GM19468 (cell line): ENCODE measurements around the gene SVIL.
"Not testable (repeated sequence)": the region's sequence is repeated elsewhere in the genome, so short reads cannot be mapped to it uniquely, and the experiment has no call there.

ENCODE experiments used
- ATAC-seq: cut with Tn5 transposase; IDR thresholded peaks from one replicate; pipeline ENCODE4 v1.9.1; 2021; ENCODE audit warnings: mild to moderate bottlenecking, moderate library complexity, moderate number of reproducible peaks; ENCODE audit not compliant: unreplicated experiment; ENCODE audit errors: extremely low read depth

SVIL gene

DNA sequence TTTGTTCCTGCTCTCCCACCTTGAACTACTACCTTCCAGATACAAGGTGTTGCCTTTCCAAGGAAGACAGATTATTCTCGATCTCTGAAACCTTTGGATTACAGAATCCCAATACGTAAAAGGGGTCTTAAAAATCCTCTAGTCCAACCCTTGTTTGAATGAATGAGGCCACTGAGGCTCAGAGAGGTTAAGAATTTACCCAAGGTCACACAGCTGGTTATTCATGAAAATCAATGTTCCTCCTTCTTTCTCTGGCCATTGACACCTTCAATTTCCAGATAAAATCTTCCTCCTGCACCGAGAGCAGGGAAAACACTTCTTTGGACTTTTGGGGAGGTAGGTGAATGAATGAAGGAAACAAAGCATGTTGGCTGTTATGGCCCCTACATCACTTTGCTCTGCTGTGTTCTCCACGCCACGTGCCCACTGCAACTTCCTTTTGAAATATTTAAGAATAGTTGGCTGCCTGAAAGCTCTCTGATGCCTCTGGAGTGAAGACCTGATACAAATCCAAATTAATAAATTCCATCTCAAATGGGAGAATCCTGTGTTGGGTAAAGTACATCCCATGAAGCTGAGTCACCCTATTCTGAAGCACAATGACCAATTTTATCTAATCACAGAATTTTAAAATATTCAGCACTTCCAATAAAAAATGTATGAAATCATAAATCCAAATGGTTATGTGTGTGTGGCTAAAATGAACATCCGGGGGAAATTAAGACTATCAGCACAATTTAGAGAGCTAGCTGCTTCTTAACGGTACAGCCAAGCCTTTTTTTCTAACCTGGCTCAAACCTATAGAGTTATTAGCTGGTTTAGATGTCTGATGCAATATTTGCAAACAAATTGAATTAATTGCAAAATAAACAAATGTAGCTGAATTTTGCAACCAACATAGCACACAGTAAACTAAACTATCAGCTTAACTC lies 7.3 kb downstream of the SVIL start:
- ATAC-seq = no peak

DNA sequence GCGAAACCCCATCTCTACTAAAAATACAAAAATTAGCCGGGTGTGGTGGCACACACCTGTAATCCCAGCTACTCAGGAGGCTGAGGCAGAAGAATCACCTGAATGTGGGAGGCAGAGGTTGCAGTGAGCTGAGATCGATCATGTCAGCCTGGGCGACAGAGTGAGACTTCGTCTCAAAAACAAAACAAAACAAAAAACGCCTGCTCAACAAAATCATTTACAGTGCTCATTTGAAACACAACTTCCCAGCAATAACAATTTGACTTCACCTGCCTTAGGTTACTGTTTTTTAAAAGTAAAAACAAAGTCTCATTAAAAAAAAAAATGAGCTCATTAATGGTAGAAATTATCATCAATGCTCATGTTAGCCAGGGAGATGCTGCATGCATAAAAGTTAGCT lies 10.4 kb downstream of the SVIL start:
- not testable (repeated sequence) for ATAC-seq

DNA sequence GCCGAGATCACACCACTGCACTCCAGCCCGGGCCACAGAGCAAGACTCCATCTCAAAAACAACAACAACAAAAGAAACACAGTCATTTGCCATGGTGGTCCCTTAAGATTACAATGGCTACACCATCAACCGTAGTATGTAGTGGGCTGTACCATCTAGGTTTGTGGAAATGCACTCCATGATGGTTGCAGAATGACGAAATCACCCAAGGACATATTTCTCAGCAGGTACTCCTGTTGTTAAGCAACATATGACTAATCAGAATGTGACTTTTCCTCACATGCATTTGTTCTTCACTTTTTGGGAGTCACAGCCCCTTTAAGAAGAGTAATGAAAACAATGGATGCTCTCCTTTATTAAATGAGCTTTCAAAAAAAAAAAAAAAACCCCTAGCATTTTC lies 11.0 kb downstream of the SVIL start:
- no peak for ATAC-seq

DNA sequence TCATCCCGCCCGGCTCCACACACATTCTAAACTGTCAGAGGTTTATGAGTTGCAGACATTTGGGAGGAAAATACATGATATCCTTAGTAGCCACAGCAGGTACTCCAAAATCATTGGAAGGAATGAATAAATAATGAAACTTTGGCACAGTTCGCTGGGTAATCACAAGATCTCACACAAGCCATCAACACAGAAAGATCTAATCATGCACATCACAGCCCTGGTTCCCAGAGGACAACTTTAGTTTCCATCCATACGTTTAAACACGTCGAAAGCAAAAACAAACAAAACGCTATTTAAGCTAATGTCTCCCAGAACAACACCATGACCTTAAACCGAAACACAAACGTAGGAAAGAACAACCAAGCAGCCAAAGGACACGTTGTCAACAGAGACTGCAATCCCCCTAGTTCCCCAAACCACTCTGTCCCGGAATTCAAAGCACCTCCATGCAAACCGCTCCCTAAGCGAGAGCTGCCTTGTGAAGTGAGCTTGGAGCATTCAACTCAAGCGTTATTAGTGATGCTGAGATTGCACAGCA lies 12.3 kb downstream of the SVIL start:
- ATAC-seq = no peak

DNA sequence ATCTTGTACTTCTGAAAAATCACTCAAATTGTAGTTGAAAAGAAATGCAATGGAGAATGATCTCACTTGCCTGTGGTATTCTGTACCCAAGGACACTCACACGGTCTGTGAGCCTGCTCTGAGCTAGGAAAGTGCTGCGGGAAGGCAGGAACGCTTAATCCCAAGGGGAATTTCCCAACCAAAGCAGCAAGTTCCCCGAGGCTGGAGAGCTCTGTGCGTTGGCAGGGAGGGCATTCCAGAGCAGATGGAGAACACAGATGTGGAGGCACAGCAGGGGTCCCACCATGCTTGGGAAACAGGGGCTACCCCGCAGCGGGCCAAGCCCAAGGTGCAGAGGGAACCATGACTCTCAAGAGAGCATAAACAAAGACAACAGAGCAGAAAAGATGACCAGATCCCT lies 13.6 kb downstream of the SVIL start:
- ATAC-seq = no peak

DNA sequence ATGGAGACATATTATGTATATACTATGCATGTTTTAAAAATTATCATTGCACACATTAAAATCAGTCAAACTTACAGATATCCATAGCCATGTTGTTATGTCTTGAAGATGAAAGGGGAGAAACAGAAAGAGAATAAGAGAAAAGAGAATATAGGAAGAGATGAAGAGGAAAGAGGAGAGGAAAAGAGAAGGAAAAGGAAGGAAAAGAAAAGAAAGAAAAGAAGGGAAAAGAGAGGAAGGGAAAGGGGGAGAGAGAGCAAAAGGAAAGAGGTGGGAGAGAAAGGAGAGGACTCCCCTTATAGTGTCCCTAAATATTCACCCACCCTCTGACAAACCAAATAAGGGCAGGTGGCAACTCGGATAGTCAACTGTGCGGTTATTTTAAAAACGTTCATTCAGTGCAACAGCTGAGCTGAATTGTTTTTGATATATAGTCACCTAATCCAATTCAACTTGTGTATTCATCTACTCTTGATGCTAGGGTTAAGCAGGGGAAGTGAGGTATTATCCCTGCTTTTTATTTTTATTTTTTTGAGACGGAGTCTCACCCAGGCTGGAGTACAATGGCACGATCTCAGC lies 14.6 kb downstream of the SVIL start:
- no peak for ATAC-seq

DNA sequence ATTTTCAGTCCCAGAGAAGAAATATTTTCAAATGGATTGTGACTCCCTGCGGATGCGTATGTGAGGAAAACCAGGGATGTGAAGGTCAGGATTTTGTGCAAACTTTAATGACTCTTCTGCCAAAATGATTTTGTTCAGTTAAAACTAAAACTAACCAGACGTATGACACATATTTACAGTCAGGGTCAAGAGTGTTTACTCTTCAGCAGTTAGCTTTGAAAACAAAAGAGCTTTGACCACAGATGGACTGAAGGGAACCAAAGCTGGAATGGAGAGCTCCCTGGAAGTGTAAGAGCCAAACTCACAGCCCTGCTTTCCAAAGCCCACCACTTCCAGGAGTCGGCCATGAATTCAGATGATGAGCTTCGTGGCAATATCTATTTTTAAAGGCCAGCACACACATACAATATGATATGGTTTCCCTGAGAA lies 15.5 kb downstream of the SVIL start:
- ATAC-seq = no peak

DNA sequence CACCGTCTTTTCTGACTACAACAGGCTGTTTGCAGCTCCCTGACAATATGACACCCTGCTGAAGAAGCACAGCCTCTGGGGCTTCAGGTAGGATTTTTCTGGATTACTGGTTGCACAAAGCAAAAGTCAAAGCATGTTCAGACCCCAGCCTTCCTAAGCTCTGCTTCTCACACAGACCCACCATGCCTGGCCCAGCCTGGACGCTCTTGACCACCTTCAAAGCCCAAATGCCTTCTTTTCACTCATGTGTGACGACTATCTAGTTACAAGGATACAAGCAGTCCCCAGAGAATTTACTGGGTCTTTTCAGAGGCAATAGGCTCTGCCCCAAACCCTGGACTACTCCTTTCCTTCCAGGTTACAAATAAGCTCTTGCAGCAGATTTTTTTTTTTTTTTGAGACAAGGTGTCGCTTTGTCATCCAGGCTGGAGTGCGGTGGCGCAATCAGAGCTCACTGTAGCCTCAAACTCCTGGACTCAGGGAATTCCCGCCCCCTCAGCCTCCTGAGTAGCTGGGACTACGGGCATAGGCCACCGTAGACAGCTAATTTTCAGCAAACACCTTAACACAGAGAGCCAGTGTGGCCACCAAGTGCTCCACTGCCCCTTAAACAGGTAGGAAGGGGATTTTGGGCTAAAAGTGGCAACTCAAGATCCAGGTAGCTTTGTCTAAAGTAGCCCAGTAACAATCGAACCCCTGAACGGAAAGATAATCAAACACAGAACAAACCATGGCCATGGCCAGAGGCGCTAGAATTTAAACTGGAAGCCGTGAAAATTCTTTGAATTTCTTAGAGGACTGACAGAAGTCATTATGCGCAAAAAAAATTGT lies 16.2 kb downstream of the SVIL start:
- no peak for ATAC-seq

DNA sequence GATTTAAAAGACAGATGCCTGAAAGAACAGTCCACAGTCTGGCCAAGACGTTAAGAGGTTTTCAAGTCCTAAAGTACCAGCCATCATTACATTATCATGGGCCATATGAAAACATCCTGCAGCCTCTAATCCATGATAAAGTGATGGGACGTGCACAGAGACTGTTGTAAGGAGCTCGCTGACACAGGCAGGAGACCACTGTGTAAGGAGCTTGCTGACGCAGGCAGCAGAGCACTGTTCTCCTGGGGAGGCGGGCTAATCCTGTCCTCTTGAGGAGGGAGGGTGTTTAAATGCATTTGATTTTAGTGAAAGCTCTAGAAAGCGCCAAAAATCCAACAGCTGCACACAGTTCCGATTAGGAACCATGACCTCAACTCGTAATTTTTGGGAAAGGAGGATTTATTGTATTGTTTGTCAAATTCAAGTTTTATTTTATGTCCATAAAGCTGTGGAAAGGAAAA lies 16.9 kb downstream of the SVIL start:
- no peak for ATAC-seq

DNA sequence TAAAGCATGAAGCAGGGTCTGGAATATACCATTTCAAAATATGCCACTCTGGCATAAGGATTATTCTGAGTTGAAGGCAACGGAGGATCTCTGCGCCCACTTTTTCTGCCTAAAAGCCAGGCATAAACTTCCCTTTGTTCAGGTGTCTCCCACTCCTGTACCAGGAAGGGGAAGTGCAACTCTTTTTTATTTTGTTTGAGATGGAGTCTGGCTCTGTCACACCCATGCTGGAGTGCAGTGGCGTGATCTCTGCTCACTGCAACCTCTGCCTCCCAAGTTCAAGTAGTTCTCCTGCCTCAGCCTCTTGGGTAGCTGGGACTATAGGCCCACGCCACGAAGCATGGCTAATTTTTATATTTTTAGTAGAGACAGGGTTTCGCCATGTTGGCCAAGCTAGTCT lies 18.2 kb downstream of the SVIL start:
- ATAC-seq = no peak

DNA sequence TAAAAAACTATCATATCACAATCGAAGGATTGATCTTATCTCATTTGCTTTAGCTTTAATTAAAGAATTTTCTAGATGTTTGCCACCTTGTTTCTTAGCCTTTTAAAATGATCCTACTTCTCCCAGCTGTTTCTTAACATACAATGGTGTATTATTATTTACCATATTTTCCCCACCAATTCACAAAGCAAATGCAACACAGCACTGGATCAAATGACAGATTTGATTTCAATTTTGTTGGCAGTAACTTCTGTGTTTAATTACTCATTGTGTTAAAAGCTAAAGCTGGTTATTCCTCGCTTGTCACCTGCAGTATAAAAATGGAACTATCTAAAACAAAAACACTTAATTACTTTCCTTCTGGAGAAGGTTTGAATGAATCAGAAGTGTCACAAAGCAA lies 19.6 kb downstream of the SVIL start:
- ATAC-seq = no peak

DNA sequence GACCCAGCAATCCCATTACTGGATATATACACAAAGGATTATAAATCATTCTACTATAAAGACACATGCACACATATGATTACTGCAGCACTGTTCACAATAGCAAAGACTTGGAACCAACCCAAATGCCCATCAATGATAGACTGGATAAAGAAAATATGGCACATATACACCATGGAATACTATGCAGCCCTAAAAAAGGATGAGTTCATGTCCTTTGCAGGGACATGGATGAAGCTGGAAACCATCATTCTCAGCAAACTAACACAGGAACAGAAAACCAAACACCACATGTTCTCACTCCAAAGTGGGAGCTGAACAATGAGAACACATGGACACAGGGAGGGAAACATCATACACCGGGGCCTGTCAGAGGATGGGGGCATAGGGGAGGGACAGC lies 20.5 kb downstream of the SVIL start:
- ATAC-seq = not testable (repeated sequence)

DNA sequence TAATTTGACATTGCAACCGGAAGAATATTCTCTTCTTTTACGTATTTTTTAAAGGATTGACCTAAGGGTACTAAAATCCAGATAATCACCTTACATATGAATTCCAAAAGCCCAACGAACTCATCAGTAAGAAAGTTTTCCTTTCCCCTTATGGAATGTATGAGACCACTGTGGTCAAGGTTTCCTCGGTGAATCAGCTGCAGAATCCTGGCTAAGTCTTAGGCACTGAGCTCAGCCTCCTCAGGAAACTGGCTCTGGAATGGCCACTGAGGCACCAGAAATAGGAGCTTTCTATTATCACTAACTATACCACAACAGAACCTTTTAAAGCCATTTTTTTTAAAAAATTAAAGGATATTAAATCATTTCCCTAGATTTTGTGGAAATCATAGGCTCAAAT lies 21.0 kb downstream of the SVIL start:
- ATAC-seq = no peak

DNA sequence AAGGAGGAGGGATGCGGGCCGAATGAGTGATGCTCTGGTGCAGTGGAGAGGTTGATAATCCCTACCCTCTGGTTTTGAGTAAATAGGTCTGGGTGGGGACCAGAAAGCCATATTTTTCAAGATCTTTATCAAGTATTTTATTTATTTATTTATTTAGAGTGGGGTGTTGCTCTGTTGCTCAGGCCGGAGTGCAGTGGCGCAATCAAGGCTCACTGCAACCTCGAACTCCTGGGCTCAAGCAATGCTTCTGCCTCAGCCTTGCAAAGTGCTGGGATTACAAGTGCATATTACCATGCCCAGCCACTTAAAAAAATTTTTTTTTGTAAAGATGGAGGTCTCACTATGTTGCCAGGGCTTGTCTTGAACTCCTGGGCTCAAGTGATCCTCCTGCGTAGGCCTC lies 21.6 kb downstream of the SVIL start:
- ATAC-seq = no peak

DNA sequence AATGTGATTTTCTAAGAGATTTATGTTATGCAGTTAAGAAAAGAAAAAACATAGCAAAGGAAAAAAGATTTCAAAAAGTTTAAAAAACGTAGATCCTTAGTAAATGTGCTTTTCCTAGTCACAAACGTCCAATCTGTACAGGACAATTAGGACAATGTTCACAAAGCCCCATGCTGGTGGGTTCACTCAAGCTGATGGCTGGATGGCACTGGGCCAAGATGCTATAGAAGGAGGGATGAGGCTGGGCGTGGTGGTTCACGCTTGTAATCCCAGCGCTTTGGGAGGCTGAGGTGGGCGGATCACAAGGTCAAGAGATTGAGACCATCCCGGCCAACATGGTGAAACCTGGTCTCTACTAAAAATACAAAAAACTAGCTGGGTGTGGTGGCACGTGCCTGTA lies 22.1 kb downstream of the SVIL start:
- no peak for ATAC-seq

DNA sequence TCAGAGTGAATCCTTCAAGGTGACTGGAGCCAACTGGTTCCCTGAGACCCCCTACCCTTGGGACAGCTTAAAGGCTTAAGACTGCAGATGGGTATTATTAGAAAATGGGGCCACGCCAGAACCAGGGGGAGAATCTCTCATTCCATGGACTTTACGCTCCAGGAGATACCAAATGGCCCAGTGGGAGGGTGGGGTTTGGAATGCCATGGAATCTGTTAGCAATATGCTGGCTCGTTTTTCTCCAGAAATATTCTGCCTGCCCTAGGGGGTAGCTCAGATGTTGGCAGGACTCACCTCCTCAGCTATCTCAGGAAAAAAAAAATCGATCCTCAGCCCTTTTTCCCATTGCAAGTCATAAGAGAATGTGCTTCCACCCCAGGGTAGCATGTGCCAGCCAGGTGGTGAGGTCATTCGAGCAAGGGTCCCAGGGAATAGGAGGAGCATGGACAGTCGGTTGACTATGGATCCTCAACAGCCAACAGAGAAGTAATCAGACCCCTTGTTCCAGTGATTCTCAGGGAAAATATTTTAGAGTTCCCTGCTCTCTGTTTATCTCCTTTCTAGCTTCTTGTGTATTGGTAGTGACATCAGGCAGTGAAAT lies 22.9 kb downstream of the SVIL start:
- no peak for ATAC-seq

DNA sequence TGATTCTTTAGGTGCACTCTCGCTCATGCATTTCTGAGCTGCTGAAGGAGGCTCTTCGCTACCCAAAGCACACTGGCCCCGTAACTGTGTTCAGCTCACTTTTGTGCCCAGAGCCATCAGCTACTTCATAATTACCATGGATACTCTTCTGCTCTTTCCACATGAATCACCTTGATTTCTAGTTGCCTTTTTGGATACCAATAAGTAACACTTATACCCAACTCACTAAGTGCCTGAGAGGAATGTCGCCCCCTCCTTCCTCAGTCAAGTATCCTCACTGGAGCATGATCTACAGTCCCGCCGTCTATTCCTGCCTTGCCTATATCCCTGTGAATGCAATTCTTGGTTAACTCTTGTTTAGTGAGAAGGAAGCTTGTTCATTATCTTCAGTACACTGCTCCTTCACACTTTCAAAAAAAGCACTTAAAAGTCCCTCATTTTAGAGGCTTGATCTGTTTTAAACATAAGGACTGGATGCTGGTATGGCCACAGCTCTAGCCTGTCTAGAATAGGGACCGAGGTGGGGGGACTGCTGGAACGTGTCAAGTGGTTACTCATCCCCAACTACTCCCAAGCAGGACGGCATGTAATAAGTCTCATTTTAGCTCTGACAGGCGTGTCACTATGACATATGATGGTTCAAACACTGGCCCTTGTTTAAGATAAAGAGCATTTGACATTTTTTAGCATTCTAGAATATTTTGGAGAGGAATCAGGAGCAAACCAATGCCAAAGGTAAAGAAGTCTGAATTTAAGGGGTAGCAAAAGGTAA lies 23.7 kb downstream of the SVIL start:
- ATAC-seq = no peak

DNA sequence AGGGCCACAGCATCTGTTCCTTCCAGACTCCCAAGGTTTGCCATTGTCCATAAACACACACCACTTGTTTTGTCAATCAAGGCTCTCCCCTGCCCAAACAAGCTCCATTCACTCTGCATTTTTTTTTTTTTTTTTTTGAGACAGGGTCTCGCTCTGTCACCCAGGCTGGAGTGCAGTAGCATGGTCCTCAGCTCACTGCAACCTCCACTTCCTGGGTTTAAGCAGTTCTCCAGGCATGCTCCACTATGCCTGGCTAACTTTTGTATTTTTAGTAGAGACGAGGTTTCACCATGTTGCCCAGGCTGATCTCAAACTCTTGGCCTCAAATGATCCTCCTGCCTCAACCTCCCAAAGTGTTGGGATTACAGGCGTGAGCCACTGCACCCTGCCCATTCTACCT lies 24.4 kb downstream of the SVIL start:
- ATAC-seq = not testable (repeated sequence)

DNA sequence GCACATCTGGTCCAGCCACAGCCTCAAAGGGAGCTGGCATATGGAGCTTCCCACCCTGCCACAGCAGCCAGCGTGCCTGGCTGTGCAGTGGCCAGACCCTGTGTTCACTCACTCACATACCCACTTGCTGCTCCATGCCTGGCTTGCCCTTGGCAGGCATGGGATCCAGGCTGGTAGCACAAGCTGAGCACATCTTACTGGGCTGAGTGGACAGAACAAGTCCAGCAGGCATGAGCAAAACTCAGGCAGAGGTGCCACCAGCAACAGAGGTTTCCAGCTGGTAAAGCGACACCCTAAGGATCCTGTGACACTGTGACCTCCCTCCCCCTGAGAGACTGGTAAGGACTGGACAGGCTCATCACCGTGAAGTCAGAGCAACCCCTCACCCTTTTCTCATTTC lies 25.1 kb downstream of the SVIL start:
- ATAC-seq = no peak
